HEK293 (cell line): ENCODE data around the gene LHFPL2.

Experiments
- CTCF ChIA-PET: fragments of 350-600 bp; formaldehyde crosslinking; extraction: SDS; loops from one replicate; lab custom pipeline; 2021; ENCODE audit warnings: antibody characterized with exemption; lab: Yijun Ruan, JAX
- POLR2A ChIA-PET: fragments of 300-600 bp; formaldehyde crosslinking; extraction: SDS; loops from one replicate; lab custom pipeline; 2020; ENCODE audit warnings: antibody characterized with exemption, inconsistent platforms; lab: Yijun Ruan, JAX
- H3K27ac ChIP-seq: fragments of 200-500 bp; sonication (Bioruptor generic); 2 replicates; pipeline ENCODE4 v1.5.1; 2014; ENCODE audit warnings: low read depth, low read length, control low read depth, inconsistent platforms; ENCODE audit errors: extremely low read depth
- H3K36me3 ChIP-seq, 2 experiments: fragments of 200-500 bp in 1 of 2; sonication (Bioruptor generic) in 1 of 2; 1 replicate in 1 of 2; 2 replicates in 1 of 2; pipeline ENCODE4 v1.5.1; 2014 to 2017; ENCODE audit warnings: inconsistent platforms in 2 of 2, low read length in 2 of 2; ENCODE audit not compliant: control insufficient read depth in 2 of 2, insufficient read depth in 1 of 2
- H3K4me1 ChIP-seq: fragments of 200-500 bp; sonication (Bioruptor generic); 2 replicates; pipeline ENCODE4 v1.5.1; 2014; ENCODE audit warnings: mild to moderate bottlenecking, low read length, inconsistent platforms; ENCODE audit not compliant: control insufficient read depth, insufficient read depth
- H3K4me3 ChIP-seq: 2 replicates; pipeline ENCODE4 v1.5.1; 2011; ENCODE audit warnings: low read depth, mild to moderate bottlenecking, control low read depth, low read length, moderate library complexity
- H3K9me3 ChIP-seq: fragments of 200-500 bp; sonication (Bioruptor generic); 2 replicates; pipeline ENCODE4 v1.5.1; 2014; ENCODE audit warnings: low read depth, low read length, inconsistent platforms; ENCODE audit not compliant: control insufficient read depth, insufficient read depth
- GFI1B ChIP-seq: fragments of 450-650 bp; formaldehyde crosslinking; IDR thresholded peaks from 2 replicates; pipeline ENCODE4 v1.5.1; 2016; ENCODE audit warnings: missing biosample characterization, missing genetic modification characterization
- GLI2 ChIP-seq: fragments of 450-650 bp; formaldehyde crosslinking; IDR thresholded peaks from 2 replicates; pipeline ENCODE4; 2017; ENCODE audit warnings: missing biosample characterization, missing genetic modification characterization, low read depth, borderline replicate concordance
- HOXD13 ChIP-seq: sonication (generic); formaldehyde crosslinking; IDR thresholded peaks from 2 replicates; pipeline ENCODE4 v1.8.0; 2022; ENCODE audit warnings: missing genetic modification reagents, borderline replicate concordance
- ZBTB21 ChIP-seq: fragments of 450-650 bp; formaldehyde crosslinking; IDR thresholded peaks from 2 replicates; pipeline ENCODE4 v1.5.1; 2017; ENCODE audit warnings: missing biosample characterization, missing genetic modification characterization
- ZBTB8A ChIP-seq: fragments of 450-650 bp; formaldehyde crosslinking; IDR thresholded peaks from 2 replicates; pipeline ENCODE4 v1.5.1; 2016; ENCODE audit warnings: missing biosample characterization, missing genetic modification characterization
- ZEB2 ChIP-seq: fragments of 450-650 bp; formaldehyde crosslinking; IDR thresholded peaks from 2 replicates; pipeline ENCODE4 v1.5.1; 2016; ENCODE audit warnings: missing biosample characterization, missing genetic modification characterization
- ZNF10 ChIP-seq: fragments of 450-650 bp; formaldehyde crosslinking; IDR thresholded peaks from 2 replicates; pipeline ENCODE4 v1.5.1; 2017; ENCODE audit warnings: missing biosample characterization, missing genetic modification characterization
- ZNF146 ChIP-seq: fragments of 450-650 bp; formaldehyde crosslinking; IDR thresholded peaks from 2 replicates; pipeline ENCODE4 v1.5.1; 2016; ENCODE audit warnings: missing biosample characterization, missing genetic modification characterization
- ZNF223 ChIP-seq: fragments of 450-650 bp; formaldehyde crosslinking; IDR thresholded peaks from 2 replicates; pipeline ENCODE4 v1.5.1; 2016; ENCODE audit warnings: missing biosample characterization, missing genetic modification characterization
- ZNF473 ChIP-seq: fragments of 450-650 bp; formaldehyde crosslinking; IDR thresholded peaks from 2 replicates; pipeline ENCODE4 v1.5.1; 2017; ENCODE audit warnings: missing biosample characterization, missing genetic modification characterization
- ZNF518A ChIP-seq: fragments of 450-650 bp; formaldehyde crosslinking; conservative IDR thresholded peaks from 2 replicates; pipeline ENCODE4 v1.5.1; 2016; ENCODE audit warnings: low read depth, missing biosample characterization, missing genetic modification characterization
- ZNF626 ChIP-seq: fragments of 450-650 bp; sonication (Bioruptor Pico); formaldehyde crosslinking; IDR thresholded peaks from 2 replicates; pipeline ENCODE4 v1.5.1; 2018; ENCODE audit warnings: missing biosample characterization, missing genetic modification characterization, inconsistent platforms
- ZNF629 ChIP-seq: fragments of 450-650 bp; formaldehyde crosslinking; IDR thresholded peaks from 2 replicates; pipeline ENCODE4 v1.5.1; 2017; ENCODE audit warnings: missing biosample characterization, missing genetic modification characterization
- ZNF664 ChIP-seq: fragments of 450-650 bp; formaldehyde crosslinking; IDR thresholded peaks from 2 replicates; pipeline ENCODE4 v1.5.1; 2016; ENCODE audit warnings: missing biosample characterization, missing genetic modification characterization
- ZNF677 ChIP-seq: fragments of 450-650 bp; IDR thresholded peaks from 2 replicates; pipeline ENCODE4 v1.5.0; 2018; ENCODE audit warnings: missing biosample characterization, mild to moderate bottlenecking, missing genetic modification characterization, moderate library complexity
- ZNF692 ChIP-seq: fragments of 450-650 bp; formaldehyde crosslinking; IDR thresholded peaks from 2 replicates; pipeline ENCODE4 v1.5.1; 2016; ENCODE audit warnings: missing biosample characterization, missing genetic modification characterization
- ZNF785 ChIP-seq: fragments of 450-650 bp; formaldehyde crosslinking; IDR thresholded peaks from 2 replicates; pipeline ENCODE4 v1.5.1; 2016; ENCODE audit warnings: missing biosample characterization, missing genetic modification characterization
- ZSCAN5A ChIP-seq: fragments of 450-650 bp; formaldehyde crosslinking; IDR thresholded peaks from 2 replicates; pipeline ENCODE4 v1.5.1; 2016; ENCODE audit warnings: missing biosample characterization, missing genetic modification characterization

LHFPL2 gene

GRCh38 chr5:78594610-78595457 is 53.7 kb downstream of the LHFPL2 start:
- no peaks in the 10 kb centered on the region for H3K9me3 ChIP-seq
- POLR2A ChIA-PET, result no interaction called here
- no peak overlapping the region for H3K4me3 ChIP-seq
- no peak overlapping the region for H3K27ac ChIP-seq
- CTCF ChIA-PET, result interaction anchor here (1.6 kb wide), 1 partner anchor 86 kb away, joined by 3 read pairs; no protein-coding TSS in a partner anchor
- no peaks in the 10 kb centered on the region for H3K36me3 ChIP-seq
- TF ChIP-seq ZNF785 (tag by site-specific recombination) (no peak), ZEB2 (tag by site-specific recombination) (0 out of 2 replicates have a peak, but pooled peaks have one; percentile 32), GFI1B (tag by site-specific recombination) (peak; percentile 32; the same call in 1 of the 2 replicates), ZNF629 (0 out of 2 replicates have a peak, but pooled peaks have one; percentile 33)
- TF ChIP-seq, all 188 proteins: peak for 3
- H3K4me1 ChIP-seq, result peaks cover 10% of the 10 kb centered on the region; the same call in 1 of the 2 replicates

GRCh38 chr5:78594021-78594420 is 54.6 kb downstream of the LHFPL2 start:
- Histone ChIP-seq H3K4me3 (no peak overlapping the region), H3K36me3 (peaks cover 0 to 3% of the 10 kb centered on the region in 2 experiments; a peak in 1 of 3 replicates)
- CTCF ChIA-PET, result interaction anchor here (1.6 kb wide), 1 partner anchor 85 kb away, joined by 3 read pairs; no protein-coding TSS in a partner anchor
- TF ChIP-seq ZNF10 (tag by site-specific recombination), result no peak
- no peak for TF ChIP-seq ZBTB8A
- TF ChIP-seq ZNF692, result no peak
- TF ChIP-seq ZNF629, result no peak
- TF ChIP-seq, all 188 proteins: peak for 0
- Histone ChIP-seq H3K9me3 (no peaks in the 10 kb centered on the region), H3K4me1 (peaks cover 10% of the 10 kb centered on the region; the same call in 1 of the 2 replicates), H3K27ac (no peak overlapping the region; the same call in 1 of the 2 replicates)
- POLR2A ChIA-PET, result no interaction called here

GRCh38 chr5:78593465-78593864 is 55.1 kb downstream of the LHFPL2 start:
- Histone ChIP-seq H3K27ac (no peak overlapping the region), H3K4me3 (no peak overlapping the region), H3K4me1 (peaks cover 10% of the 10 kb centered on the region; the same call in 1 of the 2 replicates), H3K9me3 (no peaks in the 10 kb centered on the region), H3K36me3 (peaks cover 0 to 3% of the 10 kb centered on the region in 2 experiments; a peak in 1 of 3 replicates)
- ChIA-PET POLR2A (no interaction called here), CTCF (interaction anchor here (1.6 kb wide), 1 partner anchor 85 kb away, joined by 3 read pairs; no protein-coding TSS in a partner anchor)
- no peak for TF ChIP-seq ZNF473 (tag by site-specific recombination)
- TF ChIP-seq ZBTB8A, result no peak
- TF ChIP-seq ZBTB21, result no peak
- TF ChIP-seq ZNF677 (tag by site-specific recombination), result no peak
- no peak for TF ChIP-seq ZNF626 (tag by site-specific recombination)
- no peak for TF ChIP-seq ZNF146 (tag by site-specific recombination)
- no peak for TF ChIP-seq GLI2 (tag by site-specific recombination)
- TF ChIP-seq HOXD13 (CRISPR knock-in tag), result no peak

- Histone ChIP-seq H3K4me3 (no peak overlapping the region), H3K9me3 (no peaks in the 10 kb centered on the region), H3K4me1 (peaks cover 10% of the 10 kb centered on the region; the same call in 1 of the 2 replicates), H3K36me3 (peaks cover 0 to 3% of the 10 kb centered on the region in 2 experiments; a peak in 1 of 3 replicates), H3K27ac (no peak overlapping the region)
- CTCF ChIA-PET, result interaction anchor here (1.6 kb wide), 1 partner anchor 84 kb away, joined by 3 read pairs; no protein-coding TSS in a partner anchor
- POLR2A ChIA-PET, result no interaction called here
- TF ChIP-seq ZNF664 (no peak), ZSCAN5A (tag by site-specific recombination) (no peak), ZNF223 (no peak), ZNF518A (tag by site-specific recombination) (no peak)
These were observed 55.7 kb downstream of the LHFPL2 start for GRCh38 chr5:78592735-78593386.
